AG04450 (cell line): ENCODE results near the gene LONRF2. TPM values are rescaled to one million over a fixed set of nuclear protein-coding genes. Genes with fewer than 3 reads are reported as not detected.

Source experiments
- CTCF ChIA-PET: fragments of 300-600, 350-600 bp; formaldehyde crosslinking; extraction: SDS; loops from one replicate; lab custom pipeline; 2022; ENCODE audit warnings: antibody characterized with exemption, inconsistent platforms; lab: Charles Lee
- POLR2A ChIA-PET: fragments of 350-600 bp; formaldehyde crosslinking; extraction: SDS; loops from one replicate; lab custom pipeline; 2021; ENCODE audit warnings: antibody characterized with exemption, inconsistent platforms; lab: Yijun Ruan, JAX
- DNase-seq: peaks from one replicate; pipeline ENCODE4 v3.0.0-alpha.2; 2011; ENCODE audit warnings: low read depth, low spot score
- H3K27ac ChIP-seq: one replicate; pipeline ENCODE4 v1.5.1; 2012; ENCODE audit warnings: low read depth, low read length, control low read depth
- H3K27me3 ChIP-seq: one replicate; pipeline ENCODE4 v1.6.0; 2012; ENCODE audit warnings: low read length; ENCODE audit not compliant: control insufficient read depth, insufficient read depth
- H3K4me3 ChIP-seq: 2 replicates; pipeline ENCODE4 v1.5.1; 2011; ENCODE audit warnings: mild to moderate bottlenecking, low read depth, low read length, control low read depth
- H3K9me3 ChIP-seq: 2 replicates; pipeline ENCODE4 v1.5.1; 2012; ENCODE audit warnings: low read length; ENCODE audit not compliant: control insufficient read depth, insufficient read depth
- polyA plus RNA-seq: library from polyadenylated mRNA; depleted of rRNA; stranded (reverse); fragments of >200 nt; gene quantifications from 2 replicates; pipeline ENCODE4 v1.2.3, GENCODE V29; 2011; rRNA removed
- small RNA-seq: library from RNA; depleted of rRNA; stranded (forward); fragments of <200 nt; gene quantifications from one replicate; pipeline ENCODE3, GENCODE V24; 2012; ENCODE audit warnings: low read depth; ENCODE audit not compliant: insufficient read length
- TF ChIP-seq, protein P1 (sequence below): IDR thresholded peaks from 2 replicates; pipeline ENCODE4 v1.5.1; 2011; ENCODE audit warnings: low read depth, low read length, control low read depth, inconsistent platforms

The LONRF2 gene
- polyA plus RNA-seq, 1 experiment: 0.98 TPM

DNA sequence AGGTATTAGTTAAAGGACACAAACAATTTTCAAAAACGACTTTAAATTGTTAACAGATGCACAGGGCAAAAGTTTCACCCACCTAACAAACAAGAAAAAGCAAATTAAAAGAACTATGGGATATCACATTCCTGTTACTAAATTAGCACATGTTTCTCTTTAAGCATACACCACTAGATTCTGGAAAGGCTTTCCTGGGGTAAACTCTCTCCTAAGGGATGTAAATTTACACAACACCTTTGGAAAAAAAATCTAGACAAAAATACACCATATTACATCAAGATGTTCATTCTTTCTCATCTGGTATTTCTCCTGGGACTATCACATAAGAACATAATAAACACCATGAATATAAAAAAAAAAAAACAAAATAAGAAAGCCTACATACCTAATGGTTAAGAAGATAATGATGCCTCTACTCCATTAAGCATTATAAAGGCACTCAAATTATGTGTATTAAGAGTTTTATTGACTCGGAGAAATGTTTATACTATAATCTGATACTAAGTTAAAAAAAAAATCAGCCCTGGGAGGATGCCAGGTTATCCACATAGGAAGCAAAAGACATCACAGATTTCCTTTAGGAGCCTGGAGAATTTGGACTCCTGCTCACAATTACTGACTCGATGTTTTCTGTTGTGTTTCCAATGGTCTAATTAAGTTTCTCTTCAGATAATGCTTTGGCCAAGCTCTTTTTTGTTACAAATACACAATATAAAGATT lies 97.2 kb downstream of the LONRF2 start:
- no peaks in the 10 kb centered on the region for H3K9me3 ChIP-seq
- TF ChIP-seq, protein P1, sequence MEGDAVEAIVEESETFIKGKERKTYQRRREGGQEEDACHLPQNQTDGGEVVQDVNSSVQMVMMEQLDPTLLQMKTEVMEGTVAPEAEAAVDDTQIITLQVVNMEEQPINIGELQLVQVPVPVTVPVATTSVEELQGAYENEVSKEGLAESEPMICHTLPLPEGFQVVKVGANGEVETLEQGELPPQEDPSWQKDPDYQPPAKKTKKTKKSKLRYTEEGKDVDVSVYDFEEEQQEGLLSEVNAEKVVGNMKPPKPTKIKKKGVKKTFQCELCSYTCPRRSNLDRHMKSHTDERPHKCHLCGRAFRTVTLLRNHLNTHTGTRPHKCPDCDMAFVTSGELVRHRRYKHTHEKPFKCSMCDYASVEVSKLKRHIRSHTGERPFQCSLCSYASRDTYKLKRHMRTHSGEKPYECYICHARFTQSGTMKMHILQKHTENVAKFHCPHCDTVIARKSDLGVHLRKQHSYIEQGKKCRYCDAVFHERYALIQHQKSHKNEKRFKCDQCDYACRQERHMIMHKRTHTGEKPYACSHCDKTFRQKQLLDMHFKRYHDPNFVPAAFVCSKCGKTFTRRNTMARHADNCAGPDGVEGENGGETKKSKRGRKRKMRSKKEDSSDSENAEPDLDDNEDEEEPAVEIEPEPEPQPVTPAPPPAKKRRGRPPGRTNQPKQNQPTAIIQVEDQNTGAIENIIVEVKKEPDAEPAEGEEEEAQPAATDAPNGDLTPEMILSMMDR: no peak
- no peak overlapping the region for H3K27ac ChIP-seq
- H3K4me3 ChIP-seq: no peak overlapping the region
- ChIA-PET POLR2A (no interaction called here), CTCF (no interaction called here)
- H3K27me3 ChIP-seq: peaks cover 25% of the 10 kb centered on the region
- DNase-seq: no peak

DNA sequence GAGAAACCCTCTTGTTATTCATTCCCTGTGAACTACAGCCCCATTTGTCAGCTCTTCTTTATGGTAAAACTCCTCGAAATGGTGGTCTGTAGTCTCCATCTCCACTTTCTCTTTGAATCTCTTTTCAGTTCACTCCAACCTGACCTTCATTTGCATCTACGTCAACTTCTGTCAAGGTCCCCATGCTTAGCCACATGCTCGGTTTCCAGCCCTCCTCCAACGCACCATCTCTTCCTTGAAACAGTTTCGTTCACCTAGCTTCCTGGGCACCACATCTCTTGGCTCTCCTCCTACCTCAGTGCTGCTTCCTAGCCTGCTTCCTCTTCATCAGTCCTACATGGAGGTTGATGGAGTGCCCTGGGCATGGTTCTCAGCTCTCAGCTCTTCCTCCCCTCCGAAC lies 98.8 kb downstream of the LONRF2 start:
- ChIA-PET POLR2A (no interaction called here), CTCF (no interaction called here)
- TF ChIP-seq, protein P1: no peak

More for the DNA sequence above, 98.8 kb downstream of the LONRF2 start:
- Histone ChIP-seq H3K4me3 (no peak overlapping the region), H3K27ac (no peak overlapping the region), H3K9me3 (no peaks in the 10 kb centered on the region), H3K27me3 (peaks cover 27% of the 10 kb centered on the region)
- no peak for DNase-seq

Small RNA genes lying within 50 kb of the gene (small RNA-seq; reads per million reads assigned to genes)
- not detected for gene AC012493.2

Other genes with a start within 250 kb of the LONRF2 start
- gene AFF3, start 179.9 kb downstream of the LONRF2 start, polyA plus RNA-seq: 17.9 and 21.8 TPM in 2 replicates
- 11.3 and 11.6 TPM in 2 replicates for gene CHST10, start 95.2 kb upstream of the LONRF2 start, polyA plus RNA-seq
- gene NMS, start 148.0 kb upstream of the LONRF2 start, polyA plus RNA-seq: not detected in 2 replicates
- 17.0 and 19.2 TPM in 2 replicates for gene PDCL3, start 240.5 kb upstream of the LONRF2 start, polyA plus RNA-seq